Gastrocnemius medialis (tissue), 4 donors: ENCODE measurements around the gene HMCN2. TPM values are rescaled to one million over a fixed set of nuclear protein-coding genes. Genes with fewer than 3 reads are reported as not detected.

Experiments used
- ATAC-seq, 2 donors: fragments of 150-250 bp; one replicate each; pipeline ENCODE4 v1.9.1; 2016
- DNase-seq, 2 donors: peaks; one replicate each; pipeline ENCODE4 v3.0.0-alpha.2; 2019
- H3K27ac ChIP-seq, 4 donors: fragments of 200-600 bp; sonication (generic); 1 replicate in 1 of 4; 2 replicates in 3 of 4; pipeline ENCODE4 v1.5.1; 2016 to 2018; ENCODE audit warnings: mild to moderate bottlenecking in 2 of 4, moderate library complexity in 1 of 4
- H3K27me3 ChIP-seq, 3 donors: fragments of 200-600 bp; sonication (generic) in 2 of 3; 1 replicate in 1 of 3; 2 replicates in 2 of 3; pipeline versions ENCODE4 v1.5.1 to v1.6.0; 2016 to 2019; ENCODE audit warnings: mild to moderate bottlenecking in 1 of 3, moderate library complexity in 1 of 3
- H3K36me3 ChIP-seq, 2 donors: fragments of 200-600 bp; sonication (generic) in 1 of 2; one replicate each; pipeline ENCODE4 v1.5.1; 2017 to 2018
- H3K4me1 ChIP-seq, 2 donors: fragments of 200-600 bp; sonication (generic) in 1 of 2; one replicate each; pipeline ENCODE4 v1.5.1; 2016 to 2017; ENCODE audit warnings: mild to moderate bottlenecking in 2 of 2
- H3K4me3 ChIP-seq, 4 donors: fragments of 200-600 bp; sonication (generic) in 3 of 4; 1 replicate in 1 of 4; 2 replicates in 3 of 4; pipeline ENCODE4 v1.5.1; 2016 to 2019; ENCODE audit warnings: mild to moderate bottlenecking in 2 of 4
- H3K9me3 ChIP-seq, 3 donors: fragments of 200-600 bp; sonication (generic) in 2 of 3; 1 replicate in 1 of 3; 2 replicates in 2 of 3; pipeline ENCODE4 v1.5.1; 2016 to 2019
- CTCF ChIP-seq, 5 experiments: fragments of 450-650 bp in 3 of 5; fragments of 200-600 bp in 2 of 5; sonication (generic) in 2 of 5; IDR thresholded peaks in 4 of 5; conservative IDR thresholded peaks in 1 of 5; 1 replicate in 4 of 5; 2 replicates in 1 of 5; pipeline ENCODE4 v1.5.1; 2016 to 2019; ENCODE audit warnings: antibody characterized with exemption in 5 of 5, mild to moderate bottlenecking in 3 of 5, moderate library complexity in 3 of 5
- POLR2A ChIP-seq, 2 donors: fragments of 450-650 bp; IDR thresholded peaks; one replicate each; pipeline ENCODE4 v1.6.1; 2017; ENCODE audit warnings: antibody characterized with exemption in 2 of 2, mild to moderate bottlenecking in 2 of 2, moderate library complexity in 2 of 2
- in situ Hi-C, 4 donors: fragments of 200-750 bp; cut with MboI; loops; one replicate each; pipeline versions ENCODE4 v1.15.0 to v1.8.0; 2017; ENCODE audit warnings: low sequenced_read_pairs in 4 of 4
- intact Hi-C: fragments of 100-400 bp; cut with DNase I; formaldehyde crosslinking; loops from one replicate; pipeline ENCODE4 v1.15.1; 2023; ENCODE audit warnings: low total_unique reads
- total RNA-seq, 4 donors: library from RNA; depleted of rRNA; stranded (reverse); fragments of >200 nt; gene quantifications; one replicate each; pipeline versions ENCODE4 v1.1.0 to v1.2.3, GENCODE V29; 2016

HMCN2 gene
- total RNA-seq, 4 donors from 2014 or later, result 1.9 to 8.5 (median 7.7) TPM

- Histone ChIP-seq H3K27me3 (no peaks in the 10 kb centered on the region), H3K4me3 (no peak overlapping the region), H3K36me3 (no peaks in the 10 kb centered on the region), H3K4me1 (no peaks in the 10 kb centered on the region), H3K9me3 (no peaks in the 10 kb centered on the region), H3K27ac (no peak overlapping the region)
- no peak for DNase-seq
- TF ChIP-seq CTCF (IDR thresholded peaks at IDR 0.05 in 4 of 5, conservative IDR thresholded peaks at IDR 0.05 in 1 of 5) (no peak), POLR2A (IDR thresholded peaks at IDR 0.05) (no peak)
- intact Hi-C loops, result no loop called here
- ATAC-seq, result no peak
- in situ Hi-C loops, result no loop called here
These were observed 149.6 kb downstream of the HMCN2 start for GRCh38 chr9:130414910-130415746.

- in situ Hi-C loops, result no loop called here
- H3K9me3 ChIP-seq, result no peaks in the 10 kb centered on the region
These were observed 152.0 kb downstream of the HMCN2 start for GRCh38 chr9:130417602-130418001.

GRCh38 chr9:130418776-130419175 lies 153.2 kb downstream of the HMCN2 start:
- no peaks in the 10 kb centered on the region for H3K4me1 ChIP-seq
- in situ Hi-C loops (no loop called here), intact Hi-C loops (no loop called here)
- H3K36me3 ChIP-seq, result no peaks in the 10 kb centered on the region
- no peak overlapping the region for H3K27ac ChIP-seq
- ATAC-seq, result no peak
- DNase-seq, result no peak
- H3K4me3 ChIP-seq, result no peak overlapping the region
- H3K27me3 ChIP-seq, result peaks cover 3 to 12% (median 8%) of the 10 kb centered on the region in 3 donors
- H3K9me3 ChIP-seq, result no peaks in the 10 kb centered on the region
- no peak for TF ChIP-seq POLR2A (IDR thresholded peaks at IDR 0.05)
- no peak for TF ChIP-seq CTCF (IDR thresholded peaks at IDR 0.05 in 4 of 5, conservative IDR thresholded peaks at IDR 0.05 in 1 of 5)

More at GRCh38 chr9:130417602-130418001, 152.0 kb downstream of the HMCN2 start:
- intact Hi-C loops, result no loop called here
- ATAC-seq, result no peak
- DNase-seq, result no peak
- peaks cover 2 to 12% (median 8%) of the 10 kb centered on the region in 3 donors for H3K27me3 ChIP-seq
- H3K27ac ChIP-seq, result no peak overlapping the region
- no peaks in the 10 kb centered on the region for H3K4me1 ChIP-seq
- TF ChIP-seq POLR2A (IDR thresholded peaks at IDR 0.05), result no peak
- TF ChIP-seq CTCF (IDR thresholded peaks at IDR 0.05 in 4 of 5, conservative IDR thresholded peaks at IDR 0.05 in 1 of 5), result no peak
- H3K4me3 ChIP-seq, result no peak overlapping the region
- no peaks in the 10 kb centered on the region for H3K36me3 ChIP-seq

DNA sequence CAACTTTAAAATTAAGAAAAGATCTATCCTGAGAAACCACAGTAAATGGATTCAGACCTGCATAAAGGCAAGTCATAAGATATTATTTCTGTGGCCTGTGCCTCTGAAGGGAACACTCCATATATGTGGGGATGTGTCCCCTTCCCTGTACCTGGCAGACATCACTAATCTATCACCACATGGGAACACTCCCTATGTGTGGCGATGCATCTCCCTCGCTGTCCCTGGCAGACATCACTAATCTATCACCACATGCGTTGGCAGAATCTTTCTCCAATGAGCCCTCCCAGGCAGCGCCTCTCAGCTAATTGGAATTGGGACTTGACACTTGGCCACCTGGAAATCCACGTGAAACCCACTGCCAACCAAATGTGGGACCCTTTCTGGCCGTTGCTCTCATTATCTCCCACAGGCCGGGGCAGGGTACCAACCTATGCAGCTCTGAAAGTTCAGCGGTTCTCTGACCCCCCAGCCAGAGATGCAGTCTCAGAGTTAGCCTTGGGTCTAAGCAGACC lies 154.0 kb downstream of the HMCN2 start:
- no peak for ATAC-seq
- TF ChIP-seq CTCF (IDR thresholded peaks at IDR 0.05 in 4 of 5, conservative IDR thresholded peaks at IDR 0.05 in 1 of 5), result no peak
- TF ChIP-seq POLR2A (IDR thresholded peaks at IDR 0.05), result no peak
- Histone ChIP-seq H3K36me3 (no peaks in the 10 kb centered on the region), H3K4me1 (no peaks in the 10 kb centered on the region), H3K27me3 (peaks cover 3 to 12% (median 8%) of the 10 kb centered on the region in 3 donors), H3K4me3 (no peak overlapping the region), H3K9me3 (no peaks in the 10 kb centered on the region), H3K27ac (no peak overlapping the region)
- in situ Hi-C loops, result no loop called here
- intact Hi-C loops, result no loop called here
- no peak for DNase-seq
